Pericardium fibroblast (primary cell): ENCODE data around the gene PCDHGA1. TPM values are rescaled to one million over a fixed set of nuclear protein-coding genes. Genes with fewer than 3 reads are reported as not detected.

Experiments used
- total RNA-seq: library from RNA; depleted of rRNA; stranded (reverse); fragments of >200 nt; gene quantifications from 2 replicates; pipeline ENCODE4 v1.2.3, GENCODE V29; 2015

The PCDHGA1 gene
- 0.35 and 0.85 TPM in 2 replicates for total RNA-seq

GRCh38 chr5:141330299-141331080 lies at the start of gene PCDHGA1:
PCDHGA1 (plus strand) TSS chr5:141330514.

GRCh38 chr5:141303756-141304155 lies 26.6 kb upstream of the PCDHGA1 start, which contains the start of gene SLC25A2:
SLC25A2 (minus strand) TSS chr5:141304049; CDS start chr5:141303865, 184 bp downstream.

GRCh38 chr5:141320225-141321169 lies 9.8 kb upstream of the PCDHGA1 start, which contains the start of gene TAF7:
TAF7 (minus strand) TSS chr5:141320784; CDS start chr5:141320044, 740 bp downstream.

GRCh38 chr5:141338538-141339306 lies 8.4 kb downstream of the PCDHGA1 start, which contains the start of gene PCDHGA2:
PCDHGA2 (plus strand) TSS chr5:141338760.

GRCh38 chr5:141343242-141343952 lies 13.1 kb downstream of the PCDHGA1 start, which contains the start of gene PCDHGA3:
PCDHGA3 (plus strand) TSS chr5:141343829; CDS start chr5:141344034, 205 bp downstream.

GRCh38 chr5:141349917-141350619 lies 19.8 kb downstream of the PCDHGA1 start, which contains the start of gene PCDHGB1:
PCDHGB1 (plus strand) TSS chr5:141350099; CDS start chr5:141350261, 162 bp downstream.

GRCh38 chr5:141354900-141355469 lies 24.7 kb downstream of the PCDHGA1 start, which contains the start of gene PCDHGA4:
PCDHGA4 (plus strand) TSS chr5:141355021; CDS start chr5:141355108, 87 bp downstream.

GRCh38 chr5:141359790-141360426 lies 29.6 kb downstream of the PCDHGA1 start, which contains the start of gene PCDHGB2:
PCDHGB2 (plus strand) TSS chr5:141359994; CDS start chr5:141360136, 142 bp downstream.

GRCh38 chr5:141363952-141364660 lies 33.8 kb downstream of the PCDHGA1 start, which contains the start of gene PCDHGA5:
PCDHGA5 (plus strand) TSS chr5:141364162; CDS start chr5:141364331, 169 bp downstream.

GRCh38 chr5:141369994-141370848 lies 39.9 kb downstream of the PCDHGA1 start, which contains the start of gene PCDHGB3:
PCDHGB3 (plus strand) TSS chr5:141370242; CDS start chr5:141370395, 153 bp downstream.

GRCh38 chr5:141373673-141374317 lies 43.5 kb downstream of the PCDHGA1 start, which contains the start of gene PCDHGA6:
PCDHGA6 (plus strand) TSS chr5:141373891; CDS start chr5:141374084, 193 bp downstream.

GRCh38 chr5:141382469-141383294 lies 52.4 kb downstream of the PCDHGA1 start, which contains the start of gene PCDHGA7:
PCDHGA7 (plus strand) TSS chr5:141382742; CDS start chr5:141382900, 158 bp downstream.

GRCh38 chr5:141387557-141388311 lies 57.4 kb downstream of the PCDHGA1 start, which contains the start of gene PCDHGB4:
PCDHGB4 (plus strand) TSS chr5:141387698; CDS start chr5:141387885, 187 bp downstream.

GRCh38 chr5:141392429-141393198 lies 62.3 kb downstream of the PCDHGA1 start, which contains the start of gene PCDHGA8:
PCDHGA8 (plus strand) TSS chr5:141392633; CDS start chr5:141392814, 181 bp downstream.

